ENCODE measurements around the gene RIPOR3.

RIPOR3 gene, protein sequence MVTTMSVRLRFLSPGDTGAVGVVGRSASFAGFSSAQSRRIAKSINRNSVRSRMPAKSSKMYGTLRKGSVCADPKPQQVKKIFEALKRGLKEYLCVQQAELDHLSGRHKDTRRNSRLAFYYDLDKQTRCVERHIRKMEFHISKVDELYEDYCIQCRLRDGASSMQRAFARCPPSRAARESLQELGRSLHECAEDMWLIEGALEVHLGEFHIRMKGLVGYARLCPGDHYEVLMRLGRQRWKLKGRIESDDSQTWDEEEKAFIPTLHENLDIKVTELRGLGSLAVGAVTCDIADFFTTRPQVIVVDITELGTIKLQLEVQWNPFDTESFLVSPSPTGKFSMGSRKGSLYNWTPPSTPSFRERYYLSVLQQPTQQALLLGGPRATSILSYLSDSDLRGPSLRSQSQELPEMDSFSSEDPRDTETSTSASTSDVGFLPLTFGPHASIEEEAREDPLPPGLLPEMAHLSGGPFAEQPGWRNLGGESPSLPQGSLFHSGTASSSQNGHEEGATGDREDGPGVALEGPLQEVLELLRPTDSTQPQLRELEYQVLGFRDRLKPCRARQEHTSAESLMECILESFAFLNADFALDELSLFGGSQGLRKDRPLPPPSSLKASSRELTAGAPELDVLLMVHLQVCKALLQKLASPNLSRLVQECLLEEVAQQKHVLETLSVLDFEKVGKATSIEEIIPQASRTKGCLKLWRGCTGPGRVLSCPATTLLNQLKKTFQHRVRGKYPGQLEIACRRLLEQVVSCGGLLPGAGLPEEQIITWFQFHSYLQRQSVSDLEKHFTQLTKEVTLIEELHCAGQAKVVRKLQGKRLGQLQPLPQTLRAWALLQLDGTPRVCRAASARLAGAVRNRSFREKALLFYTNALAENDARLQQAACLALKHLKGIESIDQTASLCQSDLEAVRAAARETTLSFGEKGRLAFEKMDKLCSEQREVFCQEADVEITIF

GRCh38 chr20:50690650-50691572, at the start of gene RIPOR3:
Gene RIPOR3 (minus strand): TSS chr20:50691542. CDS start chr20:50691128, 414 bp downstream.
- no peak for DNase-seq (ENCODE audit: low read depth)
- H3K4me3 ChIP-seq (ENCODE audit: low read length), result peak within 1 kb of the TSS; percentile 24
- TF ChIP-seq, protein P1, sequence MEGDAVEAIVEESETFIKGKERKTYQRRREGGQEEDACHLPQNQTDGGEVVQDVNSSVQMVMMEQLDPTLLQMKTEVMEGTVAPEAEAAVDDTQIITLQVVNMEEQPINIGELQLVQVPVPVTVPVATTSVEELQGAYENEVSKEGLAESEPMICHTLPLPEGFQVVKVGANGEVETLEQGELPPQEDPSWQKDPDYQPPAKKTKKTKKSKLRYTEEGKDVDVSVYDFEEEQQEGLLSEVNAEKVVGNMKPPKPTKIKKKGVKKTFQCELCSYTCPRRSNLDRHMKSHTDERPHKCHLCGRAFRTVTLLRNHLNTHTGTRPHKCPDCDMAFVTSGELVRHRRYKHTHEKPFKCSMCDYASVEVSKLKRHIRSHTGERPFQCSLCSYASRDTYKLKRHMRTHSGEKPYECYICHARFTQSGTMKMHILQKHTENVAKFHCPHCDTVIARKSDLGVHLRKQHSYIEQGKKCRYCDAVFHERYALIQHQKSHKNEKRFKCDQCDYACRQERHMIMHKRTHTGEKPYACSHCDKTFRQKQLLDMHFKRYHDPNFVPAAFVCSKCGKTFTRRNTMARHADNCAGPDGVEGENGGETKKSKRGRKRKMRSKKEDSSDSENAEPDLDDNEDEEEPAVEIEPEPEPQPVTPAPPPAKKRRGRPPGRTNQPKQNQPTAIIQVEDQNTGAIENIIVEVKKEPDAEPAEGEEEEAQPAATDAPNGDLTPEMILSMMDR (conservative IDR thresholded peaks at IDR 0.05; ENCODE audit: low read depth, low read length), result no peak

GRCh38 chr20:50737352-50737751, 46.0 kb upstream of the RIPOR3 start:
- no peak for DNase-seq (ENCODE audit: low read depth)
- peak overlapping the region; percentile 10 for H3K4me3 ChIP-seq (ENCODE audit: low read length)
- TF ChIP-seq, protein P1 (conservative IDR thresholded peaks at IDR 0.05; ENCODE audit: low read depth, low read length), result no peak

DNA sequence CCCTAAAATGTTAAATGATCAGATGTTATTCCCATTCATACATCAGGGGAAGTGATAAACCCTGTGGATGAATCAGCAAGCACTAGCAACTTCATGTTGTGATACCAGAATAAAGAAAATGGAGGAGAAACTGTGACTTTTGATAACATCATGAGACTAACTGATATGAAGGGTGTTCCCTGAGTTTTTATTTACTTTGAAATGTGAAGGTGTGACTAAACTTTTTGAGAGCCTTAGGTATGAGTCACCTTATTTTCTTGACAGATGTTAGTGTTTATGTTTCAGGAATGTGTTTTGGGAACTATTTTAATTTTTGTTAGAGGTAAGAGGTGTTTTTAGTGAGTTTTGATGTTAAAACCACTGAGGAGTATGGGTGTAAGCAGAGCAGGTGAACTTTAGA, 44.5 kb upstream of the RIPOR3 start:
- H3K4me3 ChIP-seq (ENCODE audit: low read length), result no peak overlapping the region
- no peak for DNase-seq (ENCODE audit: low read depth)
- TF ChIP-seq, protein P1 (conservative IDR thresholded peaks at IDR 0.05; ENCODE audit: low read depth, low read length), result no peak

DNA sequence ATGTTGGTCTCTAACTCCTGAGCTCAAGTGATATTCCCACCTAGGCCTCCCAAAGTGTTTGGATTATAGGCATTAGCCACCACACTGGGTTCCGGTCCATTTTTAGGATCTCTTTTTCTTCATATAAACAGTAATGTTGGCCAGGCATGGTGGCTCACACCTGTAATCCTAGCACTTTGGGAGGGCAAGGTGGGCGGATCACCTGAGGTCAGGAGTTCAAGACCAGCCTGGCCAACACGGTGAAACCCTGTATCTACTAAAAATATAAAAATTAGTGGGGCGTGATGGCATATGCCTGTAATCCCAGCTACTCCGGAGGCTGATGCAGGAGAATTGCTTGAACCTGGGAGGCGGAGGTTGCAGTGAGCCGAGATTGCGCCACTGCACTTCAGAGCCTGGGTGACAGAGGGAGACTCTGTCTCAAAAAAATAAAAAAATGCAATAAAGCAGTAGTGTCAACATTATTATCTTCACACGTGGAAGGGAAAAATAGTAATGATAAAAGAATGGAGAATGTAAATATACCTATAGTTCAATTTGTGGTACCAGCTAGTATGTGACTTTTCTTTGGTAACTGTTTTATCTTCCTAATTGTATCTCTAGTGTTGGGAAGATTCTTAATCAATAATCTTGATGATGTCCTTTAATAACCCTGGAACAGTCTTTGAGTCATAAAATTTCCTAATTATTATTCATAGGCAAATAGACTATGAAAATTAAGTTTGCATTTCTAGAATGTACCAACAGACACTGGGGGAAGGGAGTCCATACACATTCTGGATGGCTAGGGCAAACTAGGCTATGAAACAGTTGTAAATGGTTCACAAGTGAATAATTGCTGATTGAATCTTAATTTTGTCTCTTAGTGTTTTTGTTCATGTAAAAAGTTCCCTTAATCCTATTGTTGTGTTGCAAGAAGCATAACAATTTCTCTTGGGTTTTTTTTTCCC, 43.7 kb upstream of the RIPOR3 start:
- TF ChIP-seq, protein P1 (conservative IDR thresholded peaks at IDR 0.05; ENCODE audit: low read depth, low read length), result no peak
- peak overlapping the region; percentile 98 for H3K4me3 ChIP-seq (ENCODE audit: low read length)

GRCh38 chr20:50733644-50734349, 42.5 kb upstream of the RIPOR3 start:
- TF ChIP-seq, protein P1 (conservative IDR thresholded peaks at IDR 0.05; ENCODE audit: low read depth, low read length), result no peak
- no peak for DNase-seq (ENCODE audit: low read depth)
- H3K4me3 ChIP-seq (ENCODE audit: low read length), result peak overlapping the region; percentile 98

More for the DNA sequence above, 43.7 kb upstream of the RIPOR3 start:
- no peak for DNase-seq (ENCODE audit: low read depth)

Measured in retinal pigment epithelial cell (primary cell).